Middle frontal gyrus (tissue), 1 donor: Measurements from ENCODE around the gene TRPC4AP.

Source experiments
- DNase-seq: peaks from one replicate; pipeline ENCODE4 v3.0.0-alpha.2; 2015; ENCODE audit warnings: low spot score; ENCODE audit errors: extremely low spot score

TRPC4AP gene

DNA sequence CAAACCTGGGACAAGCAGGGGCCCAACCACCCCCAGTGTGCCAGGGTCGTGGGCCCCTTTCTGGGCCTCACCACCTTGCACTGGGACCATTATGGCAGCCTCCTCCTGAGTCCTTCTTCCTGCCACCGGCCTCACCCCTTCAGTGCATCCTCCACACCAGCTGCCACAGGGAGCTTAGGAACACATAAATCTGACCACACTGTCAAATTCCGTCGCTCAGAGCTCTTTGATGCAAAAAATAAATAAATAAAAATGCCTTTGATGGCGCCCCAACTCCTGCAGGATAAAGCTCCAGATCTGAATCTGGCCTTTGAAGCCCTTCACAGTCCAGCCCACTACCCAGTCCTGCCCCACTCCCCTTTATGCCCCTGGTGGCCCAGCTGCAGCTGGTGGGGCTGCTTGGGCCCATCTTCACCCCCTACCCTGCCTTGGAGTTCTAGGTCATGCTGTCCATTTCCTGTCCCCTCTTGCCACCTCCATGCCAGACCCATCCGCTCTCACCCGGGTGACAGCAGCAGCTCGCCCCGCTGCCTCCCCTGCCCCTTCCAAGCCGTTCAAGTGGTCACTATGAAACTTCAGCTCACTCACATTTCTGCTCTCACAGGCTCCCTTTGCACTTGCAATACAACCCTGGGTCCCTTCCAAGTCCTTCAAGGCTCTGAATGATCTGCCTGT, 120.9 kb downstream of the TRPC4AP start:
- no peak for DNase-seq

DNA sequence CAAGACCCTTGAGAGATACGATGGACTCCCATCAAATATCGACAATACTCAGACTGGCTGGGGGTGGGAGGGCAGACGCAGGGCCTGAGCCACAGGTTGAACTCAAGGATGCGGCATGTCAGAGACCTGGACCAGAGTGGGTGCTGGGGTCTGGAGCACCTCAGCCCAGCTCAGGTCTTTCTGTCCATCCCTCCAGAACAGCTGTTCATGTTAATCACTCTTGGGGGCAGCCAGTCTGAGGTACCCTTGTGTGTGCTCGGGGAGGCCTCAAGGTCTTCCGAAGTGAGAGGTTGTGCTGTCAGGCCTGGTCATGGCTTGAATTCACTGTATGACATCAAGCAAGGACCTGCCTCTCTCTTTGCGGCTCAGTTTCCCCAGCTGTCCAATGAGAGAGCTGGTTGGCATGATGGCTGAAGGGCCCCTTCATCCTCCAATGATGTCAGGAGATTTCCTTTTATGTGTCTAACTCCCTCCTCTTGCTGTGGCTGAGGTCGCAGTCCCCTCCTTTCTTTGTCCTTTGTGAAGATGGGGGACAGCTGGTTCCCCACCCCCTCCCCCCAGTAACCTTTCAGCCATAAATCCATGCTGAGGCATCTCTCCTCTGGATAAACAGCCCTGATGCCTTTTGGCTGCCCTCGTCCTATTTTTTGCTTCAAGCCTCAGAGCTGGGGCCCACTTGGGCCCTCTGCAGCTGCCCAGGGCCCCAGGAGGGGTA, 121.6 kb downstream of the TRPC4AP start:
- no peak for DNase-seq

- DNase-seq = peak; percentile 38
These were observed 122.3 kb downstream of the TRPC4AP start for GRCh38 chr20:34970193-34970840.

GRCh38 chr20:34968042-34968775, 124.4 kb downstream of the TRPC4AP start:
- DNase-seq = no peak

DNA sequence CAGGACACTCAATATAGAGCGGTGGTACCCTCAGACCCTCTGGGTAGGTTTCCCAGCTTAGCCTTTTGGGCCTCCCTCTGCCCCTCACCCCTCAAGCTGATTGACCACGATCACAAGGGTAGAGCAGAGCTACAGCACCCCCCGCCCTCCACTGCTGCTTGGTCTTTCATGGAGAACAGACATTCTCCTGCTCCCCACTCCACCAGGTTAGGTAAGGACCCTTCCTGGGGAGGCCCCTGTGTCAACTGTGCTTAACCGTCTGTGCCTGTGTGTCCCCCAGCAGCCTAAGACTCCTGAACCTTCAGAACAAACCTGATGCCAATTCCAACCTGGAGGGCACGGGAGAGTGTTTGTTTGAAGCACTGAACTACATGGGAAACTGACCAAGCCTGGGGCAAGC, 125.2 kb downstream of the TRPC4AP start:
- DNase-seq = no peak

DNA sequence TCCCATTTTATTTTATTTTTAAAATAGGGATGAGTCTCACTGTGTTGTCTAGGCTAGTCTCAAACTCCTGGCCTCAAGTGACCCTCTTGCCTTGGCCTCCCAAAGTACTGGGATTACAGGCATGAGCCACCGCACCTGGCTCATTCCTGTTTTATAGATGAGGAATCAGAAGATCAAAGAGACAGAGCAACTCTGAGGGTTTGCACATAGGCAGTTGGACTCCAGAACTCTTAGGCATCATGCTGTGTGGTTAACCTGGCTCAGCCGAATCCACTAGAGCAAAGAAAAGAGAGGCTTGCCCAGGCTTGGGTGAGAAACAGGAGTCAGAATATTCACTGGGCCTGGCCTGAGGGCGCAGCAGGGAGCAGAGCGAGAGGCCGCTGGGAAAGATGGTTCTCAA, 127.6 kb downstream of the TRPC4AP start:
- no peak for DNase-seq

DNA sequence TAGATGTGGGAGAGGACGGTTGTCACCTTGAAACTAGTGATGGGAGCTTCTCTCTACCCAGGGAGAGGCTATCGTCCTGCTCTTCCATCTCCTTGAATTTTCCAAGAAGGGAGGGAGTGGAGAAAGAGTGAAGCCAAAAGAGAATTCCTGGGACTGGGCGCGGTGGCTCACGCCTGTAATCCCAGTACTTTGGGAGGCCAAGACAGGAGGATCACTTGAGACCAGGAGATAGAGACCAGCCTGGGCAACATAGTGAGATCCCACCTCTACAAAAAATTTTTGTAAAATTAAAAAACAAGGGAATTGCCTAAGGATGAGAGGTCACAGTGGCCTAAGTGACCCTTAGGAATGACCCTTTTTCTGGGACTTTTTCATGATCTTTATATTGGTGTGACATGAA, 128.1 kb downstream of the TRPC4AP start:
- DNase-seq = no peak

DNA sequence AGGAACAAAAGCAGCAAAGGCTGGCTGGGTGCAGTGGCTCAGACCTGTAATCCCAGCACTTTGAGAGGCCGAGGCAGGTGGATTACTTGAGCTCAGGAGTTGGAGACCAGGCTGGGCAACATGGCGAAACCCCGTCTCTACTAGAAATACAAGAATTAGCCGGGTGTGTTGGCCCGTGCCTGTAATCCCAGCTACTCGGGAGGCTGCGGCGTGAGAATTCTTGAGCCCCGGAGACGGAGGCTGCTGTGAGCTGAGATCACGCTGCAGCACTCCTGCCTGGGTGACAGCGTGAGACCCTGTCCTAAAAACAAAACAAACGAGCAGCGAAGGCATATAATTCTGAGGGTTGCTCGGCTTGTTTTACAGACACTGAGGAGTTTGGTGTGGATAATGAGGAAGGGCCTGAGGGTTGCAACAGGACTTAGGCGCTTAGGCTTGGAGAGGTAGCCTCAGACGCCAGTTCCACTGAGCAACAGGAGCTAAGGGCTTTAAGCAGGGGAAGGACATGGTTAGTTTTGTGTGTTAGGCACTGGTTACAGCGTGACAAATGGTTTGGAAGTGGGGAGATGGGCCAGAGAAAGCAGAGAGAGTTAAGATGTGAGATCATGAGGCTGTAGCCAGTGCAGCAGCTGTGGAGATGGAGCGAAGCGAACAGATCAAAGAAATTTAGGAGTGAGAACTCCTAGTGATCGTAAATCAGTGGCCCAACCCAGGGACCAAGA, 135.7 kb downstream of the TRPC4AP start:
- DNase-seq = no peak

- DNase-seq = no peak
These were observed 136.6 kb downstream of the TRPC4AP start for GRCh38 chr20:34956041-34956458.

DNA sequence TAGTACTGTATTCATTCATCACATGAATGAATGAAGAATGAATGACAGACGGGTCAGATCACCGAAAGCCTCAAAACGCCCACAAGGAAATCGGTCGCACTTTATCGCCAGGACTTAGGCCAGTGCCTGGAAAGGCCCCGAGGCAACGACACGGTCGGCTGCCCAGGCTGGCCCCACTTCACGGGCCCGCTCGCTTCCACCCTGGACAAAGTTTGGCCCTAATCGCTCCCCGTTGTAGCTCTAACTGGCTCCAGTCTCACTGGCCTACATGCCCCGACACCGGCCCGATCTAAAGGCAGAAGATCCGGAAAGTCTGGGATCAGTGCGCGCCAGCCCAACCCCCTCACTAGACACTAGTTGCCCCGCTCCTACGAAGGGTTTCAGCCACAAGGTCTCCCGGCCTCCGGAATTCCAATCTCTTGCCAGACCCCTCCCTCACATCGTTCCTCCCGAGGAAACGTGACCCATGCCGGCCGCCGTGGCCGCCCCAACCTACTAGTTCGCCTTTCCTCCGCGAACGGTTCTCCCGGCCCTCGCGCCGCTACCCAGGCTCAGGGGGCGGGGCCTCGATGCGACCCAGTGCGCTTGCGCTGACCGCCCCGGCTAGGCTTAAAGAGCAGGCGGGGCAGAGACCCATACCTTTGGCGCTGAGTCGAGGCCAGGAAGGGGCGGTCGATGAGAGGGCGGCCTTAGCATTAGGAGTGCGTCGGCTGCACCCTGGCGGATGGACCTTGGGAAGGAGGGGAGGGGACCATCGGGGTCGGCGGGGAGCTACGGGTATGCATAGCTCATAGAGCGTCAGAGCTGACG, 137.2 kb downstream of the TRPC4AP start, which contains the start of the genes GSS and MYH7B:
Gene GSS, minus strand, starts transcription at position 576 of the 810 bp plus-strand sequence. CDS start 3,954 bp downstream, outside the sequence.
Gene MYH7B, plus strand, starts transcription at position 638 of the 810 bp plus-strand sequence. CDS start 22,138 bp downstream, outside the sequence.
- peak; percentile 92 for DNase-seq

GRCh38 chr20:34954904-34955230, 137.7 kb downstream of the TRPC4AP start:
- DNase-seq = no peak

GRCh38 chr20:34953960-34954359, 138.6 kb downstream of the TRPC4AP start:
- DNase-seq = no peak

- DNase-seq = no peak
These were observed 139.9 kb downstream of the TRPC4AP start for GRCh38 chr20:34952671-34953070.
